K562 (cell line): ENCODE results near the gene SLC34A1. TPM values are rescaled to one million over a fixed set of nuclear protein-coding genes. Genes with fewer than 3 reads are reported as not detected.
A peak's percentile ranks its signal among the peaks of the same experiment; 100 is the strongest.

Experiments
- BCOR ChIP-seq: fragments of 450-650 bp; IDR thresholded peaks from 2 replicates; pipeline ENCODE4 v1.6.1; 2016
- CBX1 ChIP-seq: sonication (generic); IDR thresholded peaks from 2 replicates; pipeline ENCODE4 v1.6.1; 2016; ENCODE audit warnings: antibody characterized with exemption, low read depth, mild to moderate bottlenecking
- HEY1 ChIP-seq: fragments of 250-450 bp; sonication (Bioruptor Pico); IDR thresholded peaks from 2 replicates; pipeline ENCODE4 v1.5.0; 2020; ENCODE audit warnings: mild to moderate bottlenecking, moderate library complexity, borderline replicate concordance
- JUND ChIP-seq, 2 experiments: IDR thresholded peaks; 2 replicates in 1 of 2; 3 replicates in 1 of 2; pipeline ENCODE4 v1.6.1; 2011; ENCODE audit warnings: borderline replicate concordance in 2 of 2, low read depth in 2 of 2, low read length in 2 of 2, improper control_type of control experiment in 1 of 2, missing biosample characterization in 1 of 2, missing genetic modification characterization in 1 of 2, missing genetic modification reagents in 1 of 2
- KLF1 ChIP-seq: fragments of 450-650 bp; IDR thresholded peaks from 2 replicates; pipeline ENCODE4 v1.6.1; 2016; ENCODE audit warnings: missing genetic modification characterization, missing compliant biosample characterization
- MYBL2 ChIP-seq, 2 experiments: fragments of 450-650 bp in 1 of 2; sonication (generic) in 1 of 2; formaldehyde crosslinking in 1 of 2; IDR thresholded peaks; 2 replicates each; pipeline versions ENCODE4 v1.6.1 to v1.8.1; 2017 to 2022; ENCODE audit warnings: borderline replicate concordance in 1 of 2, inconsistent platforms in 1 of 2, low read depth in 1 of 2, mild to moderate bottlenecking in 1 of 2, missing genetic modification reagents in 1 of 2, moderate library complexity in 1 of 2
- NCOA2 ChIP-seq, 2 experiments: fragments of 450-650 bp; IDR thresholded peaks; 2 replicates each; pipeline ENCODE4 v1.6.1; 2018; ENCODE audit warnings: mild to moderate bottlenecking in 2 of 2, moderate library complexity in 1 of 2; ENCODE audit not compliant: partially characterized antibody in 2 of 2
- PHF20 ChIP-seq: fragments of 450-650 bp; IDR thresholded peaks from 2 replicates; pipeline ENCODE4 v1.6.1; 2018; ENCODE audit not compliant: partially characterized antibody
- SAP30 ChIP-seq: fragments of 200-600 bp; sonication (generic); IDR thresholded peaks from 2 replicates; pipeline ENCODE4 v1.6.1; 2012; ENCODE audit warnings: borderline replicate concordance, low read depth, mild to moderate bottlenecking, moderate library complexity, low read length, control low read depth, inconsistent platforms; ENCODE audit not compliant: insufficient read depth, poor library complexity, severe bottlenecking
- TAF9B ChIP-seq: fragments of 450-650 bp; IDR thresholded peaks from 2 replicates; pipeline ENCODE4 v1.6.1; 2018; ENCODE audit warnings: mild to moderate bottlenecking; ENCODE audit not compliant: partially characterized antibody
- ZFX ChIP-seq: sonication (generic); formaldehyde crosslinking; IDR thresholded peaks from 2 replicates; pipeline ENCODE4 v1.8.0; 2022; ENCODE audit warnings: mild to moderate bottlenecking, missing genetic modification reagents, moderate library complexity
- ZNF24 ChIP-seq: fragments of 450-650 bp; IDR thresholded peaks from 2 replicates; pipeline ENCODE4 v1.6.1; 2016
- ZNF354B ChIP-seq: fragments of 250-450 bp; sonication (Bioruptor Pico); IDR thresholded peaks from 2 replicates; pipeline ENCODE4 v1.4.0; 2020
- polyA plus RNA-seq, 8 experiments: library from polyadenylated mRNA; depleted of rRNA in 4 of 8; stranded (reverse) in 5 of 8; unstranded in 3 of 8; fragments of >200 nt; fragmentation: Nextera tagmentation in 2 of 8; fragmentation: Illumina TruSeq in 1 of 8; extraction: Ambion mirVana in 2 of 8; extraction: Trizol in 1 of 8; gene quantifications; 2 replicates each; pipeline versions ENCODE4 v1.2.1 to v1.2.3, GENCODE V29; 2011 to 2014; ENCODE audit warnings: inconsistent platforms in 1 of 8, missing spikeins in 1 of 8
- total RNA-seq, 7 experiments: library from RNA; depleted of rRNA in 6 of 7; stranded (reverse); fragments of >200 nt in 6 of 7; fragmentation: Illumina TruSeq in 2 of 7; extraction: Trizol in 2 of 7; gene quantifications; 2 replicates each; pipeline versions ENCODE4 v1.2.1 to v1.2.3, GENCODE V29; 2011 to 2021; ENCODE audit warnings: low replicate concordance in 1 of 7

SLC34A1 gene
- total and polyA plus RNA-seq, 9 of the 15 experiments (the other 6 are each of a cell fraction or from before 2014, with no cell fraction given), result not detected

DNA sequence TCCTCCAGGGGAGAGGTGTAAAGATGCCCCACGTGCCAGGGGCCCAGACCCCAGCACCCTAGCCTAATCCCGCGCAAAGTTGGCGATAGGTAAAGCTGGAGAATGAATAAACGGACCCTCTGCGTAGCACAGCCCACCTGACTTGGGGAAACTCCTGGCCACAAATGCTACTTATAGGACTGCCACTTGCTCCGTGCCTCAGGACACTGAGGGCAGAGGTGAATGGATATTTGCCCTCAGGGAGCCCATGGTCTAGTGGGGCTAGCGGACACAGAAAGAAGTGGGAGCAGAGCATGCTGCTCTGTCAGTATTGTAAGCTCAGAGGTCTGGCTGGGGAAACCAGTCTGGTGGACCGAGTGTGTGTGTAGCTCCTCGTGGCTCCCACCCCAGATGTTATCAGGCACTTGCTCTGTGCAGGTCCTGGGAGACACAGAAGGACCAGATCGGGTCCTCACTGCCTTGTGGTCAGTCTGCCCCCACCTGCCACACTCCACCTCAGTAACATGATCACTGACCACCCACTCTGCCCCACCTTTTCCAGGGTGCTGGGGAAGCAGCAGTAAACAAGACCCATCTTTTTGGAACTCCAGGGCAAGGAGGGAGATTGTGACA is 43.1 kb downstream of the SLC34A1 start (continued):
- TF ChIP-seq PHF20 (peak; percentile 31), CBX1 (no peak), NCOA2 (IDR thresholded peaks at IDR 0.05; ENCODE audit: partially characterized antibody in 2 of 2) (no peak), JUND (IDR thresholded peaks at IDR 0.05; ENCODE audit: borderline replicate concordance, low read depth, low read length) (no peak), JUND (tag; IDR thresholded peaks at IDR 0.05; ENCODE audit: borderline replicate concordance, low read depth, low read length) (no peak), ZNF354B (CRISPR knock-in tag) (no peak), TAF9B (no peak), HEY1 (no peak), MYBL2 (IDR thresholded peaks at IDR 0.05; ENCODE audit: low read depth) (no peak), MYBL2 (CRISPR knock-in tag; IDR thresholded peaks at IDR 0.05; ENCODE audit: borderline replicate concordance) (no peak), ZFX (CRISPR knock-in tag) (no peak), SAP30 (peak; percentile 24), KLF1 (no peak), ZNF24 (no peak), BCOR (no peak)
